Measurements from ENCODE around the gene DNMT3L. TPM values are rescaled to one million over a fixed set of nuclear protein-coding genes. Genes with fewer than 3 reads are reported as not detected.

DNMT3L gene
- total and polyA plus RNA-seq, 10 donors, result not detected

- Histone ChIP-seq H3K27me3 (replicated peaks in 1 of 7) (peaks cover 0 to 25% (median 0%) of the 10 kb centered on the region in 7 donors), H3K4me1 (peaks cover 34 to 87% (median 67%) of the 10 kb centered on the region in 6 donors), H3K36me3 (no peaks in the 10 kb centered on the region), H3K9me3 (no peaks in the 10 kb centered on the region), H3K4me3 (no peak overlapping the region), H3K27ac (peak overlapping the region in 2 of 8 donors; percentile 24 to 39)
- DNase-seq, result peak; percentile 93
- intact Hi-C loops (cut with DNase I; ENCODE audit: low total_unique reads), result no loop called here
- no peak for TF ChIP-seq POLR2A (IDR thresholded peaks at IDR 0.05)
- peak; percentile 51 to 55 (median 51) for TF ChIP-seq POLR2AphosphoS5 (IDR thresholded peaks at IDR 0.05)
- TF ChIP-seq, protein P1, sequence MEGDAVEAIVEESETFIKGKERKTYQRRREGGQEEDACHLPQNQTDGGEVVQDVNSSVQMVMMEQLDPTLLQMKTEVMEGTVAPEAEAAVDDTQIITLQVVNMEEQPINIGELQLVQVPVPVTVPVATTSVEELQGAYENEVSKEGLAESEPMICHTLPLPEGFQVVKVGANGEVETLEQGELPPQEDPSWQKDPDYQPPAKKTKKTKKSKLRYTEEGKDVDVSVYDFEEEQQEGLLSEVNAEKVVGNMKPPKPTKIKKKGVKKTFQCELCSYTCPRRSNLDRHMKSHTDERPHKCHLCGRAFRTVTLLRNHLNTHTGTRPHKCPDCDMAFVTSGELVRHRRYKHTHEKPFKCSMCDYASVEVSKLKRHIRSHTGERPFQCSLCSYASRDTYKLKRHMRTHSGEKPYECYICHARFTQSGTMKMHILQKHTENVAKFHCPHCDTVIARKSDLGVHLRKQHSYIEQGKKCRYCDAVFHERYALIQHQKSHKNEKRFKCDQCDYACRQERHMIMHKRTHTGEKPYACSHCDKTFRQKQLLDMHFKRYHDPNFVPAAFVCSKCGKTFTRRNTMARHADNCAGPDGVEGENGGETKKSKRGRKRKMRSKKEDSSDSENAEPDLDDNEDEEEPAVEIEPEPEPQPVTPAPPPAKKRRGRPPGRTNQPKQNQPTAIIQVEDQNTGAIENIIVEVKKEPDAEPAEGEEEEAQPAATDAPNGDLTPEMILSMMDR (IDR thresholded peaks at IDR 0.05 in 8 of 11, conservative IDR thresholded peaks at IDR 0.05 in 3 of 11), result peak; percentile 61 to 88 (median 80)
- 19 to 27% (median 25%) methylated on average over 19 to 22 of the region's 22 CpGs for WGBS, 5 donors
Measured at GRCh38 chr21:44297525-44298290, 36.0 kb upstream of the DNMT3L start.

DNA sequence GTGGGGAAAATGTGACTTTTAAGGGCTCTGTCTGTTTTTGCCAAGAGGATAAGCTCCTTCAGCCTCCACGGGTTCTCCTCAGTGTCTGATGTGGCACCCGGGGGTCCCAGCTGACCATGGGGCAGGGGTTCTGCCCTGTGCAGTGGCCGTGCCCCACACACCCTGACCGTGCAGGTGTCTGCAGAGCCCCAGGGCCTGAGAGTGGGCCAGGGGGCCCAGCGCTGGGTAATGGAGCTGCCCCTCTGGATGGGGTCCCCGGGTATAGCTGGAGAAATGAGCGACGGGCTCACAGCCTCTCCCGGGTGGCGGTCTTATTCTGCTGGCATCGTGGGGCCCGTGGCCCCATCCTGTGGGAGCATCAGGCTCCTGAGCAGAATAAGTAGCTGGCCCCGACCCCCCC is 35.2 kb upstream of the DNMT3L start:
- 71 to 86% (median 81%) methylated on average over 9 to 13 of the region's 13 CpGs for WGBS, 5 donors
- no peak for TF ChIP-seq POLR2AphosphoS5 (IDR thresholded peaks at IDR 0.05)
- TF ChIP-seq POLR2A (IDR thresholded peaks at IDR 0.05), result no peak
- TF ChIP-seq, protein P1 (IDR thresholded peaks at IDR 0.05 in 8 of 11, conservative IDR thresholded peaks at IDR 0.05 in 3 of 11), result no peak
- intact Hi-C loops (cut with DNase I; ENCODE audit: low total_unique reads), result no loop called here
- no peaks in the 10 kb centered on the region for H3K9me3 ChIP-seq
- no peaks in the 10 kb centered on the region for H3K36me3 ChIP-seq
- H3K4me1 ChIP-seq, result peaks cover 28 to 79% (median 59%) of the 10 kb centered on the region in 6 donors
- H3K4me3 ChIP-seq, result no peak overlapping the region
- DNase-seq, result no peak
- H3K27ac ChIP-seq, result no peak overlapping the region
- H3K27me3 ChIP-seq (replicated peaks in 1 of 7), result peaks cover 0 to 25% (median 0%) of the 10 kb centered on the region in 7 donors

GRCh38 chr21:44296103-44296519 is 34.4 kb upstream of the DNMT3L start:
- no peak for DNase-seq
- WGBS, 5 donors, result 73 to 82% (median 77%) methylated on average over 8 to 12 of the region's 12 CpGs
- H3K4me1 ChIP-seq, result peaks cover 20 to 71% (median 51%) of the 10 kb centered on the region in 6 donors
- intact Hi-C loops (cut with DNase I; ENCODE audit: low total_unique reads), result no loop called here
- H3K9me3 ChIP-seq, result no peaks in the 10 kb centered on the region
- peaks cover 0 to 25% (median 0%) of the 10 kb centered on the region in 7 donors for H3K27me3 ChIP-seq (replicated peaks in 1 of 7)
- H3K4me3 ChIP-seq, result no peak overlapping the region
- TF ChIP-seq POLR2A (IDR thresholded peaks at IDR 0.05) (no peak), POLR2AphosphoS5 (IDR thresholded peaks at IDR 0.05) (no peak)
- TF ChIP-seq, protein P1 (IDR thresholded peaks at IDR 0.05 in 8 of 11, conservative IDR thresholded peaks at IDR 0.05 in 3 of 11), result no peak
- no peak overlapping the region for H3K27ac ChIP-seq
- H3K36me3 ChIP-seq, result no peaks in the 10 kb centered on the region

DNA sequence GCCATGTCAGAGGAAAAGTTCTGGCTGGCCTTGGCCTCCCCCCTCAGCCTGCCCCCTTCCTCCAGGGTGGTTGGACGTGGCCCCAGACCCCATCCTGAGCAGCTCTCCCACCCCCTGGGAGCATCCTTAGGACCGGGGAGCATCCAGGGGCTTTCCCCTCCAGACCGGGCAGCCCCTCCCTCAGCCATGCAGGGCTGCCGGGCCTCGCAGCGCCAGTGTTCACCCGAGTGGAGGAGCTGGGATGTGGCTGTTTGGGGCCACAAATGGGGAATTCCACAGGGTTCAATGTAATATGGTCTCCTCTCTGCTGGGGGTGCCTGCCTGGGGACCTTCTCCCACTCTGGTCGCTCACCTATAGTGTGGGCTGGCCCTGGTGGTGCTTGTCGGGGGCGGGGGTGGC is 33.9 kb upstream of the DNMT3L start:
- H3K4me1 ChIP-seq, result peaks cover 16 to 66% (median 47%) of the 10 kb centered on the region in 6 donors
- no peak for DNase-seq
- H3K27ac ChIP-seq, result no peak overlapping the region
- H3K36me3 ChIP-seq, result no peaks in the 10 kb centered on the region
- TF ChIP-seq POLR2AphosphoS5 (IDR thresholded peaks at IDR 0.05) (no peak), POLR2A (IDR thresholded peaks at IDR 0.05) (no peak)
- TF ChIP-seq, protein P1 (IDR thresholded peaks at IDR 0.05 in 8 of 11, conservative IDR thresholded peaks at IDR 0.05 in 3 of 11), result no peak
- no peak overlapping the region for H3K4me3 ChIP-seq
- no peaks in the 10 kb centered on the region for H3K9me3 ChIP-seq
- H3K27me3 ChIP-seq (replicated peaks in 1 of 7), result peaks cover 0 to 25% (median 0%) of the 10 kb centered on the region in 7 donors
- intact Hi-C loops (cut with DNase I; ENCODE audit: low total_unique reads), result no loop called here
- WGBS, 5 donors, result 54 to 63% (median 60%) methylated on average over 5 to 10 of the region's 10 CpGs

All from spleen (tissue), 11 donors.